H1 (cell line): Measurements from ENCODE around the gene GOLGA6B. TPM values are rescaled to one million over a fixed set of nuclear protein-coding genes. Genes with fewer than 3 reads are reported as not detected.

Experiments
- CHD7 ChIP-seq: fragments of 300-600 bp; sonication (generic); IDR thresholded peaks from 2 replicates; pipeline ENCODE4 v1.7.1; 2012; ENCODE audit warnings: low read length, moderate library complexity, mild to moderate bottlenecking, inconsistent platforms; ENCODE audit not compliant: insufficient replicate concordance
- polyA plus RNA-seq, 7 experiments: library from polyadenylated mRNA; depleted of rRNA in 3 of 7; stranded (reverse) in 5 of 7; unstranded in 2 of 7; fragments of >200 nt in 5 of 7; fragments of 200-250 nt in 2 of 7; gene quantifications; 1 replicate in 5 of 7; 2 replicates in 1 of 7; 4 replicates in 1 of 7; pipeline versions ENCODE4 v1.2.1 to v1.2.3, GENCODE V29; 2011 to 2013; ENCODE audit warnings: missing spikeins in 2 of 7, mixed read lengths in 2 of 7
- total RNA-seq: library from RNA; stranded (reverse); fragmentation: NEBNext Ultra II Directional; extraction: Animal tissue kit (Norgen Biotek cat#: 25700); gene quantifications from 2 replicates; pipeline ENCODE4 v1.2.1, GENCODE V29; 2021

GOLGA6B gene
- total and polyA plus RNA-seq, 2 of the 8 experiments (the other 6 are each of a cell fraction or from before 2014, with no cell fraction given), result 0.09 TPM; not detected in 1

- no peak for TF ChIP-seq CHD7
- TF ChIP-seq, all 59 proteins: peak for 0
Measured at GRCh38 chr15:72609862-72610261, 44.6 kb upstream of the GOLGA6B start (continued).
